KMS-11 (cell line): ENCODE results near the gene DNAJC13.

Experiments
- H2AFZ ChIP-seq: fragments of 200-600 bp; sonication (generic); 2 replicates; pipeline ENCODE4 v1.6.1; 2016; ENCODE audit warnings: antibody characterized with exemption, mixed run types, low read depth
- H3K27ac ChIP-seq: fragments of 200-600 bp; sonication (generic); 2 replicates; pipeline ENCODE4 v1.6.1; 2016; ENCODE audit warnings: mild to moderate bottlenecking, mixed run types
- H3K27me3 ChIP-seq: fragments of 200-600 bp; sonication (generic); 2 replicates; pipeline ENCODE4 v1.6.1; 2017; ENCODE audit warnings: mild to moderate bottlenecking, low read depth, mixed run types, moderate library complexity; ENCODE audit not compliant: insufficient read depth
- H3K36me3 ChIP-seq: fragments of 200-600 bp; sonication (generic); 2 replicates; pipeline ENCODE4 v1.6.1; 2017; ENCODE audit warnings: mild to moderate bottlenecking, mixed run types; ENCODE audit not compliant: insufficient read depth
- H3K4me1 ChIP-seq: fragments of 200-600 bp; sonication (generic); 2 replicates; pipeline ENCODE4 v1.6.1; 2016; ENCODE audit warnings: mild to moderate bottlenecking, low read depth, mixed run types; ENCODE audit not compliant: poor library complexity, severe bottlenecking
- H3K4me2 ChIP-seq: fragments of 200-600 bp; sonication (generic); 2 replicates; pipeline ENCODE4 v1.7.0; 2016; ENCODE audit warnings: mild to moderate bottlenecking, mixed run types
- H3K4me3 ChIP-seq: fragments of 200-600 bp; sonication (generic); IDR thresholded peaks from 2 replicates; pipeline ENCODE4 v1.6.1; 2017; ENCODE audit warnings: low read depth, low read length, mixed read lengths; ENCODE audit not compliant: insufficient read depth
- H3K79me2 ChIP-seq: fragments of 200-600 bp; sonication (generic); 2 replicates; pipeline ENCODE4 v1.6.1; 2016; ENCODE audit warnings: low read depth, mixed run types; ENCODE audit not compliant: insufficient read depth
- H3K9ac ChIP-seq: fragments of 200-600 bp; sonication (generic); 2 replicates; pipeline ENCODE4 v1.6.1; 2016; ENCODE audit warnings: mild to moderate bottlenecking, mixed run types
- H4K20me1 ChIP-seq: fragments of 200-600 bp; sonication (generic); 2 replicates; pipeline ENCODE4 v1.6.1; 2016; ENCODE audit warnings: mild to moderate bottlenecking, mixed run types; ENCODE audit not compliant: insufficient read depth
- CTCF ChIP-seq: fragments of 200-600 bp; sonication (generic); conservative IDR thresholded peaks from 2 replicates; pipeline ENCODE4 v1.6.1; 2017; ENCODE audit warnings: low read depth, mild to moderate bottlenecking, antibody characterized with exemption, low read length, moderate library complexity, mixed read lengths

The DNAJC13 gene

GRCh38 chr3:132378048-132378762 is 39.1 kb upstream of the DNAJC13 start:
- no peaks in the 10 kb centered on the region for H3K36me3 ChIP-seq
- no peak overlapping the region for H3K9ac ChIP-seq
- no peak overlapping the region for H3K4me2 ChIP-seq
- no peaks in the 10 kb centered on the region for H3K79me2 ChIP-seq
- H4K20me1 ChIP-seq, result no peaks in the 10 kb centered on the region
- no peak for TF ChIP-seq CTCF
- no peak overlapping the region for H3K4me3 ChIP-seq
- no peaks in the 10 kb centered on the region for H3K27me3 ChIP-seq
- H3K4me1 ChIP-seq, result peaks cover 14% of the 10 kb centered on the region
- no peak overlapping the region for H3K27ac ChIP-seq
- H2AFZ ChIP-seq, result no peak overlapping the region

GRCh38 chr3:132378846-132379245 is 38.5 kb upstream of the DNAJC13 start:
- H3K27ac ChIP-seq, result no peak overlapping the region
- H3K4me2 ChIP-seq, result no peak overlapping the region
- no peaks in the 10 kb centered on the region for H3K27me3 ChIP-seq
- no peak overlapping the region for H3K9ac ChIP-seq
- peaks cover 14% of the 10 kb centered on the region for H3K4me1 ChIP-seq
- H3K79me2 ChIP-seq, result no peaks in the 10 kb centered on the region
- no peak for TF ChIP-seq CTCF
- H3K4me3 ChIP-seq, result no peak overlapping the region
- no peaks in the 10 kb centered on the region for H3K36me3 ChIP-seq
- H2AFZ ChIP-seq, result no peak overlapping the region
- no peaks in the 10 kb centered on the region for H4K20me1 ChIP-seq

- Histone ChIP-seq H3K4me1 (peaks cover 14% of the 10 kb centered on the region), H3K4me2 (peak overlapping the region; percentile 29; the same call in 1 of the 2 replicates), H4K20me1 (no peaks in the 10 kb centered on the region), H3K79me2 (no peaks in the 10 kb centered on the region), H2AFZ (0 out of 2 replicates have a peak overlapping the region, but pooled peaks have one; percentile 3), H3K9ac (no peak overlapping the region), H3K27me3 (no peaks in the 10 kb centered on the region), H3K27ac (no peak overlapping the region), H3K36me3 (no peaks in the 10 kb centered on the region), H3K4me3 (no peak overlapping the region)
- TF ChIP-seq CTCF, result no peak
These were observed 36.4 kb upstream of the DNAJC13 start for GRCh38 chr3:132380920-132381319.

- Histone ChIP-seq H3K9ac (no peak overlapping the region), H3K79me2 (no peaks in the 10 kb centered on the region), H3K4me1 (peaks cover 14% of the 10 kb centered on the region), H3K4me2 (peak overlapping the region; percentile 29; the same call in 1 of the 2 replicates), H3K27me3 (no peaks in the 10 kb centered on the region), H3K36me3 (no peaks in the 10 kb centered on the region), H3K27ac (no peak overlapping the region), H3K4me3 (no peak overlapping the region), H2AFZ (0 out of 2 replicates have a peak overlapping the region, but pooled peaks have one; percentile 3), H4K20me1 (no peaks in the 10 kb centered on the region)
- no peak for TF ChIP-seq CTCF
These were observed 35.9 kb upstream of the DNAJC13 start for GRCh38 chr3:132381348-132381944.
